WTC11 (cell line): ENCODE results near the gene LRTM1.

ENCODE experiments used
- CREB1 ChIP-seq: sonication (generic); formaldehyde crosslinking; IDR thresholded peaks from 2 replicates; pipeline ENCODE4 v1.8.0; 2023; ENCODE audit warnings: mild to moderate bottlenecking, missing genetic modification reagents
- GABPB1 ChIP-seq: sonication (generic); formaldehyde crosslinking; IDR thresholded peaks from 2 replicates; pipeline ENCODE4 v1.8.1; 2023; ENCODE audit warnings: mild to moderate bottlenecking, missing genetic modification reagents
- TF ChIP-seq, protein P1 (sequence below): sonication (generic); formaldehyde crosslinking; IDR thresholded peaks from 2 replicates; pipeline ENCODE4 v1.8.1; 2023; ENCODE audit warnings: mild to moderate bottlenecking, missing genetic modification reagents, borderline replicate concordance
- TF ChIP-seq, protein P2 (sequence below): fragments of 200-600 bp; IDR thresholded peaks from 2 replicates; pipeline ENCODE4 v1.8.0; 2022; ENCODE audit warnings: antibody characterized with exemption

DNA sequence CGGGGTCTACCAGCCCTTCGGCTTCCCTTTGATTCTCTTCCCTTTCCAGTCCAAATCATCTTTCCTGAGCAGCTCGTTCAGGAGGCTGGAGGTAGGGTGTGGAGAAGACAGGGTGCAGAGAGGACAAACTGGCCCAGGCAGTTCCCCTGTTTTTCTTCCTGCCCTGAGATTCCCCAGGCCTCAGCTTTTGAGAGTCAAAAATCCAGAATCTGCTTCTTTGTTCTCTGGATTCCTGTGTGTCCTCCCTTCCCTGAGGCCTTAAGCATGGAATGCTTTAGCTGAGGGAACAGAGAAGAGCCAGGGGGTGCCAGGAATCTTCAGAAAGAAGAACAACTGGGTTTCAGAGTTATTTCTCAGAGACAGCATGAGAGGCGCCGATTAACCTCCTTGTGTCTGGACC is 26.7 kb upstream of the LRTM1 start:
- no peak for TF ChIP-seq CREB1 (CRISPR knock-in tag)
- TF ChIP-seq, protein P1, sequence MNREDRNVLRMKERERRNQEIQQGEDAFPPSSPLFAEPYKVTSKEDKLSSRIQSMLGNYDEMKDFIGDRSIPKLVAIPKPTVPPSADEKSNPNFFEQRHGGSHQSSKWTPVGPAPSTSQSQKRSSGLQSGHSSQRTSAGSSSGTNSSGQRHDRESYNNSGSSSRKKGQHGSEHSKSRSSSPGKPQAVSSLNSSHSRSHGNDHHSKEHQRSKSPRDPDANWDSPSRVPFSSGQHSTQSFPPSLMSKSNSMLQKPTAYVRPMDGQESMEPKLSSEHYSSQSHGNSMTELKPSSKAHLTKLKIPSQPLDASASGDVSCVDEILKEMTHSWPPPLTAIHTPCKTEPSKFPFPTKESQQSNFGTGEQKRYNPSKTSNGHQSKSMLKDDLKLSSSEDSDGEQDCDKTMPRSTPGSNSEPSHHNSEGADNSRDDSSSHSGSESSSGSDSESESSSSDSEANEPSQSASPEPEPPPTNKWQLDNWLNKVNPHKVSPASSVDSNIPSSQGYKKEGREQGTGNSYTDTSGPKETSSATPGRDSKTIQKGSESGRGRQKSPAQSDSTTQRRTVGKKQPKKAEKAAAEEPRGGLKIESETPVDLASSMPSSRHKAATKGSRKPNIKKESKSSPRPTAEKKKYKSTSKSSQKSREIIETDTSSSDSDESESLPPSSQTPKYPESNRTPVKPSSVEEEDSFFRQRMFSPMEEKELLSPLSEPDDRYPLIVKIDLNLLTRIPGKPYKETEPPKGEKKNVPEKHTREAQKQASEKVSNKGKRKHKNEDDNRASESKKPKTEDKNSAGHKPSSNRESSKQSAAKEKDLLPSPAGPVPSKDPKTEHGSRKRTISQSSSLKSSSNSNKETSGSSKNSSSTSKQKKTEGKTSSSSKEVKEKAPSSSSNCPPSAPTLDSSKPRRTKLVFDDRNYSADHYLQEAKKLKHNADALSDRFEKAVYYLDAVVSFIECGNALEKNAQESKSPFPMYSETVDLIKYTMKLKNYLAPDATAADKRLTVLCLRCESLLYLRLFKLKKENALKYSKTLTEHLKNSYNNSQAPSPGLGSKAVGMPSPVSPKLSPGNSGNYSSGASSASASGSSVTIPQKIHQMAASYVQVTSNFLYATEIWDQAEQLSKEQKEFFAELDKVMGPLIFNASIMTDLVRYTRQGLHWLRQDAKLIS (CRISPR knock-in tag) = no peak
- TF ChIP-seq, protein P2, sequence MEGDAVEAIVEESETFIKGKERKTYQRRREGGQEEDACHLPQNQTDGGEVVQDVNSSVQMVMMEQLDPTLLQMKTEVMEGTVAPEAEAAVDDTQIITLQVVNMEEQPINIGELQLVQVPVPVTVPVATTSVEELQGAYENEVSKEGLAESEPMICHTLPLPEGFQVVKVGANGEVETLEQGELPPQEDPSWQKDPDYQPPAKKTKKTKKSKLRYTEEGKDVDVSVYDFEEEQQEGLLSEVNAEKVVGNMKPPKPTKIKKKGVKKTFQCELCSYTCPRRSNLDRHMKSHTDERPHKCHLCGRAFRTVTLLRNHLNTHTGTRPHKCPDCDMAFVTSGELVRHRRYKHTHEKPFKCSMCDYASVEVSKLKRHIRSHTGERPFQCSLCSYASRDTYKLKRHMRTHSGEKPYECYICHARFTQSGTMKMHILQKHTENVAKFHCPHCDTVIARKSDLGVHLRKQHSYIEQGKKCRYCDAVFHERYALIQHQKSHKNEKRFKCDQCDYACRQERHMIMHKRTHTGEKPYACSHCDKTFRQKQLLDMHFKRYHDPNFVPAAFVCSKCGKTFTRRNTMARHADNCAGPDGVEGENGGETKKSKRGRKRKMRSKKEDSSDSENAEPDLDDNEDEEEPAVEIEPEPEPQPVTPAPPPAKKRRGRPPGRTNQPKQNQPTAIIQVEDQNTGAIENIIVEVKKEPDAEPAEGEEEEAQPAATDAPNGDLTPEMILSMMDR = no peak
- no peak for TF ChIP-seq GABPB1 (CRISPR knock-in tag)
